H9 (cell line): ENCODE data around the gene COX10. TPM values are rescaled to one million over a fixed set of nuclear protein-coding genes. Genes with fewer than 3 reads are reported as not detected.

Experiments used
- DNase-seq: peaks from one replicate; pipeline ENCODE4 v3.0.0-alpha.2; 2017
- H2AFZ ChIP-seq: one replicate; pipeline ENCODE4 v1.6.1; 2013; ENCODE audit warnings: mild to moderate bottlenecking, low read length, control low read depth, moderate library complexity
- H2AK5ac ChIP-seq: 2 replicates; pipeline ENCODE4 v1.6.1; 2013; ENCODE audit warnings: low read length, control low read depth, mixed read lengths; ENCODE audit not compliant: insufficient read length
- H2BK120ac ChIP-seq: one replicate; pipeline ENCODE4 v1.6.1; 2013; ENCODE audit warnings: low read depth, mild to moderate bottlenecking, low read length, control low read depth, inconsistent platforms; ENCODE audit not compliant: poor library complexity, severe bottlenecking
- H2BK12ac ChIP-seq: 2 replicates; pipeline ENCODE4 v1.6.1; 2013; ENCODE audit warnings: low read length, control low read depth, mixed read lengths, low read depth; ENCODE audit not compliant: insufficient read length
- H2BK15ac ChIP-seq: 2 replicates; pipeline ENCODE4 v1.6.1; 2013; ENCODE audit warnings: low read depth, low read length, control low read depth
- H2BK20ac ChIP-seq: one replicate; pipeline ENCODE4 v1.6.1; 2013; ENCODE audit warnings: low read depth, mild to moderate bottlenecking, low read length, control low read depth, inconsistent platforms; ENCODE audit not compliant: poor library complexity, severe bottlenecking
- H2BK5ac ChIP-seq: 2 replicates; pipeline ENCODE4 v1.6.1; 2013; ENCODE audit warnings: low read length, control low read depth, mixed read lengths; ENCODE audit not compliant: insufficient read length
- H3K14ac ChIP-seq: 2 replicates; pipeline ENCODE4 v1.6.1; 2013; ENCODE audit warnings: low read length, control low read depth; ENCODE audit not compliant: insufficient read depth
- H3K18ac ChIP-seq: 2 replicates; pipeline ENCODE4 v1.6.1; 2013; ENCODE audit warnings: low read depth, mild to moderate bottlenecking, mixed read lengths, low read length, control low read depth; ENCODE audit not compliant: insufficient read length
- H3K23ac ChIP-seq: 2 replicates; pipeline ENCODE4 v1.6.1; 2013; ENCODE audit warnings: low read length, control low read depth, mixed read lengths, low read depth; ENCODE audit not compliant: insufficient read length
- H3K23me2 ChIP-seq: 2 replicates; pipeline ENCODE4 v1.6.1; 2013; ENCODE audit warnings: low read depth, mild to moderate bottlenecking, mixed read lengths, low read length, control low read depth; ENCODE audit not compliant: insufficient read length, poor library complexity, severe bottlenecking
- H3K27ac ChIP-seq: 2 replicates; pipeline ENCODE4 v1.5.1; 2013; ENCODE audit warnings: low read length, control low read depth, mixed read lengths, low read depth; ENCODE audit not compliant: insufficient read length
- H3K27me3 ChIP-seq: 2 replicates; pipeline ENCODE4 v1.6.1; 2013; ENCODE audit warnings: low read length, control low read depth, inconsistent platforms; ENCODE audit not compliant: insufficient read depth
- H3K4ac ChIP-seq: 2 replicates; pipeline ENCODE4 v1.6.1; 2013; ENCODE audit warnings: low read depth, mild to moderate bottlenecking, control low read depth, inconsistent platforms, low read length, moderate library complexity
- H3K4me1 ChIP-seq: 2 replicates; pipeline ENCODE4 v1.6.1; 2013; ENCODE audit warnings: low read length, control low read depth, inconsistent platforms; ENCODE audit not compliant: insufficient read depth
- H3K4me2 ChIP-seq: 2 replicates; pipeline ENCODE4 v1.6.1; 2013; ENCODE audit warnings: low read length, control low read depth, mixed read lengths; ENCODE audit not compliant: insufficient read length, insufficient read depth
- H3K56ac ChIP-seq: 2 replicates; pipeline ENCODE4 v1.6.1; 2013; ENCODE audit warnings: low read depth, mild to moderate bottlenecking, mixed read lengths, low read length, control low read depth; ENCODE audit not compliant: insufficient read length
- H3K79me1 ChIP-seq: 2 replicates; pipeline ENCODE4 v1.6.1; 2013; ENCODE audit warnings: low read depth, mild to moderate bottlenecking, moderate library complexity, low read length, control low read depth, inconsistent platforms; ENCODE audit not compliant: insufficient read depth, poor library complexity, severe bottlenecking
- H3K79me2 ChIP-seq: 2 replicates; pipeline ENCODE4 v1.6.1; 2013; ENCODE audit warnings: low read length, control low read depth, inconsistent platforms; ENCODE audit not compliant: insufficient read depth
- H3K9ac ChIP-seq: 2 replicates; pipeline ENCODE4 v1.6.1; 2013; ENCODE audit warnings: low read length, control low read depth, mixed read lengths; ENCODE audit not compliant: insufficient read length; ENCODE audit errors: extremely low read depth
- H3K9me3 ChIP-seq: one replicate; pipeline ENCODE4 v1.6.1; 2013; ENCODE audit warnings: low read depth, low read length, inconsistent platforms; ENCODE audit not compliant: control insufficient read depth
- H3T11ph ChIP-seq: one replicate; pipeline ENCODE4 v1.6.1; 2013; ENCODE audit warnings: mild to moderate bottlenecking, low read length, control low read depth, inconsistent platforms
- H4K20me1 ChIP-seq: one replicate; pipeline ENCODE4 v1.6.1; 2013; ENCODE audit not compliant: control insufficient read depth, insufficient read length, insufficient read depth
- H4K5ac ChIP-seq: 2 replicates; pipeline ENCODE4 v1.6.1; 2013; ENCODE audit warnings: low read depth, mild to moderate bottlenecking, mixed read lengths, low read length, control low read depth; ENCODE audit not compliant: insufficient read length
- H4K8ac ChIP-seq: replicated peaks from 2 replicates; pipeline ENCODE4 v1.6.1; 2013; ENCODE audit warnings: low read length, control low read depth, mixed read lengths, low read depth; ENCODE audit not compliant: insufficient read length
- H4K91ac ChIP-seq: 2 replicates; pipeline ENCODE4 v1.6.1; 2013; ENCODE audit warnings: low read depth, mild to moderate bottlenecking, moderate library complexity, mixed read lengths, low read length, control low read depth; ENCODE audit not compliant: insufficient read length
- H3K27ac Mint-ChIP-seq, 3 experiments: 2 replicates in 2 of 3; 3 replicates in 1 of 3; pipeline ENCODE4 v1.8.0; 2020 to 2021; ENCODE audit warnings: mixed read lengths in 3 of 3, mild to moderate bottlenecking in 1 of 3, moderate library complexity in 1 of 3
- H3K27me3 Mint-ChIP-seq: 2 replicates; pipeline ENCODE4 v1.8.0; 2021; ENCODE audit warnings: low read depth, mild to moderate bottlenecking, moderate library complexity, mixed read lengths
- H3K36me3 Mint-ChIP-seq, 3 experiments: 2 replicates in 2 of 3; 3 replicates in 1 of 3; pipeline ENCODE4 v1.8.0; 2020 to 2021; ENCODE audit warnings: low read depth in 3 of 3, mixed read lengths in 3 of 3; ENCODE audit not compliant: insufficient read depth in 1 of 3
- H3K4me1 Mint-ChIP-seq, 2 experiments: 2 replicates each; pipeline ENCODE4 v1.8.0; 2020; ENCODE audit warnings: mixed read lengths in 2 of 2
- H3K4me3 Mint-ChIP-seq, 2 experiments: 2 replicates in 1 of 2; 3 replicates in 1 of 2; pipeline ENCODE4 v1.8.0; 2020 to 2021; ENCODE audit warnings: mild to moderate bottlenecking in 2 of 2, mixed read lengths in 2 of 2, moderate library complexity in 1 of 2
- H3K9me3 Mint-ChIP-seq, 2 experiments: 2 replicates in 1 of 2; 3 replicates in 1 of 2; pipeline ENCODE4 v1.8.0; 2020; ENCODE audit warnings: mild to moderate bottlenecking in 2 of 2, mixed read lengths in 2 of 2, moderate library complexity in 1 of 2
- WGBS: extraction: QIAGEN DNeasy Blood & Tissue Kit; methylation state at CpG from one replicate; pipeline ENCODE4 v1.1.7; 2013; ENCODE audit warnings: missing lambda C conversion rate, low lambda C conversion rate, mixed read lengths; ENCODE audit not compliant: insufficient read length; ENCODE audit errors: extremely low coverage; 5-methylcytosine and 5-hydroxymethylcytosine counted together
- total RNA-seq: library from RNA; stranded (reverse); gene quantifications from 2 replicates; pipeline ENCODE4 v1.2.1, GENCODE V29; 2021
- TF ChIP-seq, protein P1 (sequence below): fragments of 200-600 bp; sonication (generic); conservative IDR thresholded peaks from 3 replicates; pipeline ENCODE4 v1.8.0; 2021; ENCODE audit warnings: antibody characterized with exemption, mild to moderate bottlenecking

The COX10 gene
- total RNA-seq, 1 experiment from 2014 or later: 20.6 TPM

DNA sequence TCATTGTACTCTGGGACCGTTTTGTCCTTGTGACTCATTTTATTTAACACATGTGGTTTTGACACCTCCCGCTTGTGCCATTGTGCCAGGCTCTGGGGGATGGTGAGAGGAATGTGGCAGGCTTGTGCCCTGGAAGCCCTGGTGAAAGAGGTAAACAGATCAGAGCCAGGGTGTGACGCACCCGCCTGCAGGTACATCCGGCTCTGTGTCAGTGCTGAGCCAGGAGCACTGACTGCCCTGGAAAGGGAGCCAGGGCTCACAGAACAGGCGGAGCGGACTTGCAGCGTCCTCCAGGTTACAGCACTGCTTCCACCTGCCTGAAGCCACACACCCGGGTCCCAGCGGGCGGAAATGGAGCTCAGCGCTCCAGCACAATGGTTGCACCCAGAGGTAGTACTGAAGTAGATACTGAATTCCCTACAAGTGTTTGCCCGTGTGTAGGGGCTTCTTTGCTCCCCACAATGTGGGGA lies 136.7 kb downstream of the COX10 start:
- Histone ChIP-seq H2BK20ac (no peak overlapping the region), H3K9ac (no peak overlapping the region), H3K4ac (no peak overlapping the region), H3K79me2 (no peaks in the 10 kb centered on the region), H2BK5ac (no peak overlapping the region), H3K27ac (no peak overlapping the region), H3K4me1 (no peaks in the 10 kb centered on the region), H2BK12ac (no peak overlapping the region), H2AFZ (no peak overlapping the region), H3K9me3 (peaks cover under 1% of the 10 kb centered on the region), H2BK120ac (no peak overlapping the region), H2AK5ac (no peak overlapping the region), H3K23me2 (no peaks in the 10 kb centered on the region), H4K20me1 (no peaks in the 10 kb centered on the region), H4K5ac (no peak overlapping the region), H4K91ac (no peak overlapping the region), H3K27me3 (no peaks in the 10 kb centered on the region), H2BK15ac (no peak overlapping the region), H3K4me2 (no peak overlapping the region), H3T11ph (no peak overlapping the region), H3K56ac (no peak overlapping the region), H3K14ac (no peak overlapping the region), H4K8ac (no peak overlapping the region), H3K18ac (no peak overlapping the region), H3K23ac (no peak overlapping the region), H3K79me1 (no peaks in the 10 kb centered on the region)
- DNase-seq: peak; percentile 34
- H3K9me3 Mint-ChIP-seq: peaks cover 4 to 5% of the 10 kb centered on the region in 2 experiments
- peaks cover 6 to 11% of the 10 kb centered on the region in 2 experiments for H3K4me1 Mint-ChIP-seq
- no peak overlapping the region; a peak in 1 of 5 replicates for H3K4me3 Mint-ChIP-seq
- TF ChIP-seq, protein P1, sequence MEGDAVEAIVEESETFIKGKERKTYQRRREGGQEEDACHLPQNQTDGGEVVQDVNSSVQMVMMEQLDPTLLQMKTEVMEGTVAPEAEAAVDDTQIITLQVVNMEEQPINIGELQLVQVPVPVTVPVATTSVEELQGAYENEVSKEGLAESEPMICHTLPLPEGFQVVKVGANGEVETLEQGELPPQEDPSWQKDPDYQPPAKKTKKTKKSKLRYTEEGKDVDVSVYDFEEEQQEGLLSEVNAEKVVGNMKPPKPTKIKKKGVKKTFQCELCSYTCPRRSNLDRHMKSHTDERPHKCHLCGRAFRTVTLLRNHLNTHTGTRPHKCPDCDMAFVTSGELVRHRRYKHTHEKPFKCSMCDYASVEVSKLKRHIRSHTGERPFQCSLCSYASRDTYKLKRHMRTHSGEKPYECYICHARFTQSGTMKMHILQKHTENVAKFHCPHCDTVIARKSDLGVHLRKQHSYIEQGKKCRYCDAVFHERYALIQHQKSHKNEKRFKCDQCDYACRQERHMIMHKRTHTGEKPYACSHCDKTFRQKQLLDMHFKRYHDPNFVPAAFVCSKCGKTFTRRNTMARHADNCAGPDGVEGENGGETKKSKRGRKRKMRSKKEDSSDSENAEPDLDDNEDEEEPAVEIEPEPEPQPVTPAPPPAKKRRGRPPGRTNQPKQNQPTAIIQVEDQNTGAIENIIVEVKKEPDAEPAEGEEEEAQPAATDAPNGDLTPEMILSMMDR: no peak
- peaks cover 10 to 19% (median 13%) of the 10 kb centered on the region in 3 experiments for H3K36me3 Mint-ChIP-seq
- WGBS: no CpG with 5 or more reads among the region's 13 CpGs
- H3K27me3 Mint-ChIP-seq: no peaks in the 10 kb centered on the region
- H3K27ac Mint-ChIP-seq: no peak overlapping the region
